C4-2B (cell line): Measurements from ENCODE around the gene GRIA1.
"Not testable (repeated sequence)": the region's sequence is repeated elsewhere in the genome, so short reads cannot be mapped to it uniquely, and the experiment has no call there.

ENCODE experiments used
- H3K27ac ChIP-seq: fragments of 450-650 bp; 2 replicates; pipeline ENCODE4 v1.5.1; 2017
- CTCF ChIP-seq: fragments of 450-650 bp; conservative IDR thresholded peaks from 2 replicates; pipeline ENCODE4 v1.5.1; 2017; ENCODE audit warnings: mild to moderate bottlenecking
- ZFX ChIP-seq: fragments of 450-650 bp; IDR thresholded peaks from 2 replicates; pipeline ENCODE4 v1.6.1; 2017

Gene GRIA1

GRCh38 chr5:153835891-153836515 lies 345.5 kb downstream of the GRIA1 start:
- no peak overlapping the region for H3K27ac ChIP-seq
- TF ChIP-seq CTCF (no peak), ZFX (no peak)

- not testable (repeated sequence) for H3K27ac ChIP-seq
Measured at GRCh38 chr5:153849303-153850113, 359.0 kb downstream of the GRIA1 start.

- H3K27ac ChIP-seq, result no peak overlapping the region
- TF ChIP-seq CTCF (no peak), ZFX (no peak)
Measured at GRCh38 chr5:153860195-153860886, 369.9 kb downstream of the GRIA1 start.

- H3K27ac ChIP-seq, result not testable (repeated sequence)
Measured at GRCh38 chr5:153862906-153863305, 372.4 kb downstream of the GRIA1 start.
